RWPE2 (cell line): ENCODE data around the gene HPS1.

Experiments used
- ATAC-seq: fragments of 200-7000 bp; cut with Tn5 transposase; 3 replicates; pipeline ENCODE4 v1.9.1; 2021; ENCODE audit warnings: low read depth
- DNase-seq: peaks from one replicate; pipeline ENCODE4 v3.0.0-alpha.2; 2020; ENCODE audit warnings: low spot score
- H3K27ac ChIP-seq: fragments of 450-650 bp; 2 replicates; pipeline ENCODE4 v1.5.1; 2017; ENCODE audit warnings: mild to moderate bottlenecking; ENCODE audit not compliant: poor library complexity, severe bottlenecking
- H3K27me3 ChIP-seq: fragments of 250-450 bp; sonication (Bioruptor Pico); 2 replicates; pipeline ENCODE4 v1.5.1; 2021; ENCODE audit warnings: mild to moderate bottlenecking, moderate library complexity; ENCODE audit not compliant: insufficient read depth, poor library complexity, severe bottlenecking
- H3K36me3 ChIP-seq: fragments of 250-450 bp; sonication (Bioruptor Pico); 2 replicates; pipeline ENCODE4 v1.5.1; 2020; ENCODE audit warnings: low read depth, mild to moderate bottlenecking, moderate library complexity
- H3K4me1 ChIP-seq: fragments of 250-450 bp; sonication (Bioruptor Pico); 2 replicates; pipeline ENCODE4 v1.5.1; 2021; ENCODE audit warnings: mild to moderate bottlenecking, moderate library complexity; ENCODE audit not compliant: insufficient read depth, poor library complexity, severe bottlenecking
- H3K4me3 ChIP-seq: fragments of 250-450 bp; sonication (Bioruptor Pico); 2 replicates; pipeline ENCODE4 v1.5.1; 2021; ENCODE audit warnings: mild to moderate bottlenecking, moderate library complexity; ENCODE audit not compliant: severe bottlenecking
- H3K9me3 ChIP-seq: fragments of 250-450 bp; sonication (Bioruptor Pico); 2 replicates; pipeline ENCODE4 v1.5.1; 2021; ENCODE audit warnings: mild to moderate bottlenecking, moderate library complexity; ENCODE audit not compliant: severe bottlenecking
- TF ChIP-seq, protein P1 (sequence below): fragments of 450-650 bp; IDR thresholded peaks from one replicate; pipeline ENCODE4 v1.5.1; 2017; ENCODE audit warnings: mild to moderate bottlenecking, moderate library complexity; ENCODE audit not compliant: poor library complexity, severe bottlenecking

The HPS1 gene

DNA sequence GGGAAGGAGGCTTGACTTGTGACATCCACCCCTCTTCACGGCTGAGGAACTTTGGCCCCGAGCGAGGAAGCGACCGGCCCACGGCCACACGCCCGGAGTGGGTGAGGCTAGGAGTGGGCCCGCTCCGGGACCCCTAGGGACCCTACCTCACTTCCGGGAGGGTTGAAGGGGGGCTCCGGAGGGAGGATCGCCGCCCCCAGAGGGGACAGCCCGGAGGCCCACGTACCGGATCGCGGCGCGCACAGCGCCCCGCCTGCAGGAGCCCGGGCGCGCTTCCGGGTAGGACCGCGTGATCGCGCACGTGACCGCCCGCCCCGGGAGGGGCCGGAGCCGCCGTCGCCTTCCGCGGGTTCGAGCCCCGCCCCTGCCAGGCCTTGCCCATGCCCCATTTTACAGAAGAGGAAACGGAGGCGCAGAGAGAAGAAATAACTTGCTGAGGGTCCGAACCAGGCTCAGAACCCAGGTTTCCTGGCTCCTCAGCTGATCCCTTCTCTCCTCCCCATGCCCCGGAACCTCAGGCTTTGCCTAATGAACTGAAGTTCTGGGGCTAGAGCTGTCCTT is at the start of gene HPS1:
TSS of gene HPS1 (minus strand) at position 275 of the 561 bp plus-strand sequence. CDS start 3,695 bp downstream, outside the sequence.
- TF ChIP-seq, protein P1, sequence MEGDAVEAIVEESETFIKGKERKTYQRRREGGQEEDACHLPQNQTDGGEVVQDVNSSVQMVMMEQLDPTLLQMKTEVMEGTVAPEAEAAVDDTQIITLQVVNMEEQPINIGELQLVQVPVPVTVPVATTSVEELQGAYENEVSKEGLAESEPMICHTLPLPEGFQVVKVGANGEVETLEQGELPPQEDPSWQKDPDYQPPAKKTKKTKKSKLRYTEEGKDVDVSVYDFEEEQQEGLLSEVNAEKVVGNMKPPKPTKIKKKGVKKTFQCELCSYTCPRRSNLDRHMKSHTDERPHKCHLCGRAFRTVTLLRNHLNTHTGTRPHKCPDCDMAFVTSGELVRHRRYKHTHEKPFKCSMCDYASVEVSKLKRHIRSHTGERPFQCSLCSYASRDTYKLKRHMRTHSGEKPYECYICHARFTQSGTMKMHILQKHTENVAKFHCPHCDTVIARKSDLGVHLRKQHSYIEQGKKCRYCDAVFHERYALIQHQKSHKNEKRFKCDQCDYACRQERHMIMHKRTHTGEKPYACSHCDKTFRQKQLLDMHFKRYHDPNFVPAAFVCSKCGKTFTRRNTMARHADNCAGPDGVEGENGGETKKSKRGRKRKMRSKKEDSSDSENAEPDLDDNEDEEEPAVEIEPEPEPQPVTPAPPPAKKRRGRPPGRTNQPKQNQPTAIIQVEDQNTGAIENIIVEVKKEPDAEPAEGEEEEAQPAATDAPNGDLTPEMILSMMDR: no peak
- peaks cover 31% of the 10 kb centered on the region for H3K36me3 ChIP-seq
- H3K4me1 ChIP-seq: no peaks in the 10 kb centered on the region
- peak; percentile 85 for ATAC-seq
- no peaks in the 10 kb centered on the region for H3K27me3 ChIP-seq
- H3K4me3 ChIP-seq: peak within 1 kb of the TSS; percentile 90
- no peak for DNase-seq
- no peaks in the 10 kb centered on the region for H3K9me3 ChIP-seq
- peak within 1 kb of the TSS; percentile 50 for H3K27ac ChIP-seq

- Histone ChIP-seq H3K27me3 (peaks cover 1% of the 10 kb centered on the region), H3K27ac (no peak overlapping the region), H3K9me3 (no peaks in the 10 kb centered on the region), H3K36me3 (no peaks in the 10 kb centered on the region), H3K4me3 (no peak overlapping the region), H3K4me1 (peaks cover 21% of the 10 kb centered on the region)
- TF ChIP-seq, protein P1: no peak
- no peak for DNase-seq
- no peak for ATAC-seq
These were observed 46.0 kb upstream of the HPS1 start for GRCh38 chr10:98492763-98493162.

GRCh38 chr10:98489561-98490481 is 43.1 kb upstream of the HPS1 start:
- no peak for DNase-seq
- Histone ChIP-seq H3K4me1 (peaks cover 21% of the 10 kb centered on the region), H3K27ac (peak overlapping the region; percentile 3), H3K4me3 (no peak overlapping the region), H3K36me3 (no peaks in the 10 kb centered on the region), H3K27me3 (no peaks in the 10 kb centered on the region), H3K9me3 (no peaks in the 10 kb centered on the region)
- peak; percentile 91 for ATAC-seq
- TF ChIP-seq, protein P1: no peak

DNA sequence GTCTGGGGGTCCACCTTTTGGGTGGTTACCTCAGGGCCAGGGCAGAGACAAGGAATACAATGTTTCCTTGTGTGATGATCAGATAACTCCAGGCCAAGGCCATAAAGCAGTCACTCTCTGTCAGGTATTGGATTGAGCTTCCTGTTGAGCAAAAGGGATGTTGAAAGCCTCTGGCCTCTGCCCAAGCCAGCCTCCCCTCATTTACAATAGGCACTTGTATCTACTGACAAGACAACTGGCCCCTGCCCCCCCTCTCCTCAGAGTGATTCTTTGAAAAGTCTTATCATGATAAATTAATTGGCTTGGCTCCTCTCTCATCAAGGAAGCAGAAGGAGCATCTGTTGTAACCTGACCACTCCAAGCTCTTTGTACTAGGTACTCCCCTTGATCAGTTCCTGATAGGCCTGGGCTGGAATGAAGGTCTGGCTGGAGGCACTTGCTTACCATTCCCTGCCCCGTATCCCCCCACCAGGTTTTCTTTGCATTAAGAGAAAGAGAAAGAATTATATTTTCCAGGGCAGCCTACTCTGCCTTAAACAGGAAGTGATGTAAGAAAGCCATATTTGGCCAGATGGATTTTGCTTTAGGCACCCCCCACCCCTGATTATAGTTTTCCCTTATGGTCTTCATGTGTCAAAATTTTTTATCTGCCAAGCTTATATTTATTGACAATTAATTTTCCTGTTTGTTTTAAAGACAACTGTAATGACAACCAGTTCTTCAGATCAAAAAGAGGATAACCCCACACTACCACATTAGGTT is 42.1 kb upstream of the HPS1 start:
- TF ChIP-seq, protein P1: no peak
- Histone ChIP-seq H3K4me1 (peaks cover 21% of the 10 kb centered on the region), H3K27me3 (no peaks in the 10 kb centered on the region), H3K36me3 (no peaks in the 10 kb centered on the region), H3K27ac (peak overlapping the region; percentile 3), H3K4me3 (no peak overlapping the region), H3K9me3 (no peaks in the 10 kb centered on the region)
- ATAC-seq (peak; percentile 35; the same call in 2 of the 3 replicates), DNase-seq (no peak)
